ENCODE data around the gene ITPRIPL2. TPM values are rescaled to one million over a fixed set of nuclear protein-coding genes. Genes with fewer than 3 reads are reported as not detected.

ITPRIPL2 gene
- total and polyA plus RNA-seq, 2 of the 13 experiments (the other 11 are each of a cell fraction or from before 2014, with no cell fraction given) = 5.9 to 12.6 TPM

- peak; percentile 50; the same call in 1 of the 2 replicates for TF ChIP-seq ZFP91 (CRISPR knock-in tag; IDR thresholded peaks at IDR 0.05; ENCODE audit: borderline replicate concordance)
- no peak; the same call in 1 of the 2 replicates for TF ChIP-seq ETV6 (CRISPR knock-in tag; conservative IDR thresholded peaks at IDR 0.05)
- peak; percentile 31 for TF ChIP-seq MEIS2 (CRISPR knock-in tag; IDR thresholded peaks at IDR 0.05)
- TF ChIP-seq ARHGAP35 (CRISPR knock-in tag; IDR thresholded peaks at IDR 0.05; ENCODE audit: borderline replicate concordance) = peak; percentile 90; the same call in 1 of the 2 replicates
- no peak for TF ChIP-seq ZNF512B (CRISPR knock-in tag; IDR thresholded peaks at IDR 0.05; ENCODE audit: borderline replicate concordance)
- TF ChIP-seq KAT8 (CRISPR knock-in tag; IDR thresholded peaks at IDR 0.05) = no peak
- TF ChIP-seq ZSCAN31 (CRISPR knock-in tag; IDR thresholded peaks at IDR 0.05; ENCODE audit: low read depth) = no peak
- no peak for TF ChIP-seq ZNF609 (CRISPR knock-in tag; IDR thresholded peaks at IDR 0.05; ENCODE audit: borderline replicate concordance)
- TF ChIP-seq DNMT1 (CRISPR knock-in tag; IDR thresholded peaks at IDR 0.05) = peak; percentile 30; the same call in 1 of the 2 replicates
- no peak for TF ChIP-seq ZNF317 (CRISPR knock-in tag; IDR thresholded peaks at IDR 0.05)
- TF ChIP-seq CBX1 (IDR thresholded peaks at IDR 0.05; ENCODE audit: low read depth) = no peak
- no peak for TF ChIP-seq RFX3 (CRISPR knock-in tag; IDR thresholded peaks at IDR 0.05)
- TF ChIP-seq ZNF720 (CRISPR knock-in tag; IDR thresholded peaks at IDR 0.05) = no peak
- no peak for TF ChIP-seq RFX1 (IDR thresholded peaks at IDR 0.05)
- peak; percentile 84; the same call in 1 of the 2 replicates for TF ChIP-seq ELK4 (CRISPR knock-in tag; IDR thresholded peaks at IDR 0.05; ENCODE audit: borderline replicate concordance)
- no peak for TF ChIP-seq GPBP1L1 (CRISPR knock-in tag; IDR thresholded peaks at IDR 0.05)
Observed at GRCh38 chr16:19114359-19115147, 789 bp downstream of the ITPRIPL2 start (continued).

Measured in HepG2 (cell line).